HG03039 (cell line): Measurements from ENCODE around the gene ZSWIM1.
"Not testable (repeated sequence)": the region's sequence is repeated elsewhere in the genome, so short reads cannot be mapped to it uniquely, and the experiment has no call there.

Experiments
- ATAC-seq: cut with Tn5 transposase; IDR thresholded peaks from one replicate; pipeline ENCODE4 v1.9.1; 2021; ENCODE audit warnings: mild to moderate bottlenecking, moderate library complexity; ENCODE audit not compliant: unreplicated experiment

Gene ZSWIM1

DNA sequence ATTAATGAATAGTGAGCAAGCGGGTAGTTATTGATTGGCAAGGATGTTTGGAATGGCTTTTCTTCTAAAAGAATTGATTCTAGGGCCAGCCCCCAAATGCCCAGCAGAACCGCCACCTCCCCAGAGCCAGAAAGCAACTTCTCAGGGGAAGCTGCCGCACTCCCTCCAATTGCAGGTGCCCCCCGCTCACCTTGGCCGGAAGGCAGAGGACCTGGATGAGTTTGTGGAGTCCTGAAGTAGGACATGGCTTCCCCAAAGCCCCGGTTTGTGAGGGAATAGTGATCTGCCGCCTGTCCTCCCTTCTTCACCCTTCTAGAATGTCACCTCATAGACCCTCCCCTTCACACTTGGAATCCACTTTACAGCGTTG is 6.3 kb downstream of the ZSWIM1 start, which contains the start of gene SPATA25:
TSS of gene SPATA25 (minus strand) at position 277 of the 370 bp plus-strand sequence. CDS start at position 245, 32 bp downstream.
- ATAC-seq, result no peak

DNA sequence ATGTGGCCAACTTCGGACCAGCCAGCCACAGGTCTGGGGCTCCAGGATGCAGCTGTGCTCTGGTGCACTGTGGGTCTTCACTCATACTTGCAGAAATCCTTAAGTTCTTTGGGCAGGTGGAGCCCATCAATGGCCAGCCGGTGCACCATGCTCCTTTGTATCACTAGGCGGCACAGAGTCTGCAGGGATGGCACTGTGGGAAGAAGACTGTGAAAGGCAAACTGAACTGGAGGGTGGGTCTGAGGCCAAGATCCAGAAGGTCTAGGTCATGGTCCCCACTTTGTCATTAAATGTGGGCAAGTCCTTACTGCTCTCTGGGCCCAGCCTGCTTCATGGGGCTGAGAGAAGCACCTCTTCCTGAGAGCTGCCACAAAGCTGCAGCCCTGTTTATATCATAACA is 7.7 kb downstream of the ZSWIM1 start:
- no peak for ATAC-seq

DNA sequence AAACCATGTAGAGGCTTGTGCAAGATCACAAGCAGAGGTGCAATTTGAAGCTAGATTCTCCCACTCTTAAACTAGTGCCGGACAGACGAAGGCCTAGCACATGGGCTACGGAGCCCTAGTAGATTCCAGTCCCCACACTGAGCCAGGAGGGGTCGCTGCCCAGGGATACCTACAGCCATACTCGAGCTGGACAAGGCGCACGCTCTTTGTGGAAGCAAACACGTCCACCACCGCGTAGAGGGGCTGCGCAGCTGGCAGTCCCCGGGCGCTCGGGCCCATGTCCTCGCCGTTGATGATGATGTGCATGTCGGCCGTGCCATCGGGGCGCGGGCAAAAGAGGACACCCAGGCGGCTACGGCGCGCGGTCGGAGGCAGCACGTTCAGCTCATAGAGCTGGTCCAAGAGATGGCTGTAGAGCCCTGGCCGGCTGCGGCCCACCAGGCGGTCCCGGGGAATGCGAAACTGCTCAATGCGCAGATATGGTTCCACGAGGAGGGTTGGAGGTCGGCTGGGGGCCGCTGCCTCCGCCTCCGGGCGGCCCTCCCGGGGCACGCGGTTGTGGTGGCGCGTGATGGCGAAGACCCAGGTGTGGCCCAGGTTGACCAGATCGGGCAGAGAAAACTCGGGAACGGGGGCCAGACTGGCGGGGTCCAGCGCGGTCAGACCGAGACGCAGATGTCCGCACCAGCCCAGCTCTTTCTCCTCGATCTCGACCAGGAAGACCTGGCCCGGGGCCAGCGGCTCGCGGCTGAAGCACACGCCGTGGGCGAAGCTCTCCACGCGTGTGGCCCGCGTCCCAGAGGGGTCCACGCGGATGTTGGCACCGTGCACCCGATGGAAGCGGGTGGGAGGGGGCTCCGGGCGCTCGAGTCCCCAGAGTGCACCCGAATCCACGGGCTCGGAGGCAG is 9.3 kb downstream of the ZSWIM1 start:
- no peak for ATAC-seq

DNA sequence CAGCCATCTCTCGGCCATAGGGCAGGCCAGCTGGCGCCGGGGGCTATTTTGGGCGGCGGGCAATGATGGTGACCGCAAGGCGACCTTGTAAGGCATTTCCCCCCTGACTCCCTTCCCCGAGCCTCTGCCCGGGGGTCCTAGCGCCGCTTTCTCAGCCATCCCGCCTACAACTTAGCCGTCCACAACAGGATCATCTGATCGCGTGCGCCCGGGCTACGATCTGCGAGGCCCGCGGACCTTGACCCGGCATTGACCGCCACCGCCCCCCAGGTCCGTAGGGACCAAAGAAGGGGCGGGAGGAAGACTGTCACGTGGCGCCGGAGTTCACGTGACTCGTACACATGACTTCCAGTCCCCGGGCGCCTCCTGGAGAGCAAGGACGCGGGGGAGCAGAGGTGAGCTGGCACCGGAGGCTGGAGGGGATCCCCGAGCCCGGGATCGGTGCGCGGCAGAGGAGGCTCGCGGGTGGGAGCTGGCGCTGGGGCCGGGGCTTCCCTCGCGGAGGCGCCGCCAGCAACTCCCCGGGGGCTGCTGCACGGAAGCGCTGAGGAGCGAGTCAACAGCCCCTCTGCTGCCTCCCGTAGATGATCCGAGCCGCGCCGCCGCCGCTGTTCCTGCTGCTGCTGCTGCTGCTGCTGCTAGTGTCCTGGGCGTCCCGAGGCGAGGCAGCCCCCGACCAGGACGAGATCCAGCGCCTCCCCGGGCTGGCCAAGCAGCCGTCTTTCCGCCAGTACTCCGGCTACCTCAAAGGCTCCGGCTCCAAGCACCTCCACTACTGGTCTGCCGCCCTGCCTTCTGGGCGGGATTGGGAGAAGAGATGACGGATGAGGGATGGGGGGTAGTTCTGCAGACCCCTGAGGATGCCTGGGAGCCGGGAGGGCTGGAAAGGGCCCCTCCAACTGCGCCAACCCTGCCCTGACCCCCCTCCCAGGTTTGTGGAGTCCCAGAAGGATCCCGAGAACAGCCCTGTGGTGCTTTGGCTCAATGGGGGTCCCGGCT is 10.3 kb downstream of the ZSWIM1 start, which contains the start of the genes CTSA and NEURL2:
TSS of gene CTSA (plus strand) at position 351 of the 999 bp plus-strand sequence. CDS start at position 585, 234 bp downstream.
TSS of gene NEURL2 (minus strand) at position 224 of the 999 bp plus-strand sequence. CDS start at position 7, 217 bp downstream.
- ATAC-seq, result peak; percentile 64

DNA sequence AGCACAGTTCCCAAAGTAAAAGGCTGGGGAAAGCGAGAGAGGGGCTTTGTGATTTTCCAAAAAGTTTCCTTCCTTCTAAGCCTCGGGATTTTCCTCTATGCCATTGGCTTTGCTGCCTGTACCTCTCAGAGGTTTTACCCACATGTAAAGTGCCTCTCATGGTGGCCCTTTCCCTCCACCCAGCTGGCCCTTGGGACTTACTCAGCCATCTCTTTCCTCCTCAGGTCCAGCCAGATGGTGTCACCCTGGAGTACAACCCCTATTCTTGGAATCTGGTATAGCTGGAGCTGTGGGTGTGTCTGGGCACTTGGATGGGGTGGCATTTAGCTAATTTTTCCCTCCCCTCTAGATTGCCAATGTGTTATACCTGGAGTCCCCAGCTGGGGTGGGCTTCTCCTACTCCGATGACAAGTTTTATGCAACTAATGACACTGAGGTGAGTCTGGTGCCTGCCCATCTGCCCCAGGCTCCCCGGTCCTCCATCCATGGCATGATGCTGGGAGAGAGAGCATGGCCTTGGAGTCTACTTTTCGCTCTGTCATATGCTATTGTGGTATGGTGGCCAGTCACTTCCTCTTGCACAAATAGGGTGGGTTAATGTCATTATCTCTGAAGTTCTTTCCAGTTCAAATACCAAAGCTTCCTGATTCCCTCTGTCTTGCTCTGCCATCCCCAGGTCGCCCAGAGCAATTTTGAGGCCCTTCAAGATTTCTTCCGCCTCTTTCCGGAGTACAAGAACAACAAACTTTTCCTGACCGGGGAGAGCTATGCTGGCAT is 11.2 kb downstream of the ZSWIM1 start:
- no peak for ATAC-seq

DNA sequence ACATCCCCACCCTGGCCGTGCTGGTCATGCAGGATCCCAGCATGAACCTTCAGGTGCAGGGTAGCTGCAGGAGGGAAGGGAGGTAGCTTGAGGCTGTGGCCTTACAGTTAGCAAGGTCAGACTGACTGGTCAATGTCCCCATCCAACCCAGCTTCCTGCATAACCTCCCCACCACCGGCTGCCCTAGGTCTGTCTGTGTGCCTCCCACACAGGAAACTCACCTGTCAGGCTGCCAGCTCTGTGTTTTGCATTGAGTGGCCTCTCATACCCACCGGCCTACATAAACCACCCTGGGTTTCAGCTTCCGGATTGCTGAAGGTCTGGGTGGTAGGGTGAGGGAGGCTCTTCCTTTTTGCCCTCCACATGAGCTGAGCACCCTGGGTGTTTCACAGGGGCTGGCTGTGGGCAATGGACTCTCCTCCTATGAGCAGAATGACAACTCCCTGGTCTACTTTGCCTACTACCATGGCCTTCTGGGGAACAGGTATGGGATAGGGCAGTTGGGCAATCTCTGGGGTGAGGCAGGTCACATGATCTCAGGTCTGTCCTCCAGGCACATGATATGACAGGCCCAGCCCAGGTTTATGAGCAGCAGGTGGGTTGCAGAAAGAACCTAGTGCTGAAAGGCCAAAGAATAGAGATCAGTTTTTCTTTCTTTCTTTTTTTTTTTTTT is 11.9 kb downstream of the ZSWIM1 start:
- ATAC-seq, result no peak

DNA sequence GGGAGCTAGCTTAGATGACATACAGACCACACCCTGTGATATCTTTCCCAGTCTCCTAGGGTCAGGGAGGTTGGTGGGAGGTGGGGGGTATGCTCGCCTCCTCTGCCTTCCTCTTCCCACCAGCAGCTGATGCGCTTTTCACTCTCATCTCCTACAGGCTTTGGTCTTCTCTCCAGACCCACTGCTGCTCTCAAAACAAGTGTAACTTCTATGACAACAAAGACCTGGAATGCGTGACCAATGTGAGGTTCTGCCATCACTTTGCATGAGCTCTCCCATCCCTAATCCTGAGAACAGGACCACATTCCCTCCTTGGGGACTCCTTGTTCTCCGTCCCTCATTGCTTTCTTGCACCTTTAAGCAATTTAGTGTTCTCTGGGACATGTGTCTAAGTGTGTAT is 12.8 kb downstream of the ZSWIM1 start:
- ATAC-seq, result no peak

DNA sequence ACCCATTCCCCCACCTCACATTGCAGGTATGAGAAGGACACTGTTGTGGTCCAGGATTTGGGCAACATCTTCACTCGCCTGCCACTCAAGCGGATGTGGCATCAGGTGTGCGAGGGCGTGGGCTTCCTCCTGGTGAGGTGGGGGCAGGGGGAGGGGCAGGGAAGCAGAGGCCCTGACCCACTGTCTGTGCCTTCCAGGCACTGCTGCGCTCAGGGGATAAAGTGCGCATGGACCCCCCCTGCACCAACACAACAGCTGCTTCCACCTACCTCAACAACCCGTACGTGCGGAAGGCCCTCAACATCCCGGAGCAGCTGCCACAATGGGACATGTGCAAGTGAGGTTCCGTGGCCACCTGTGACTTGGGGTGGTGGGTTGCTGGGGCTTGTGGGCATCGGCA is 13.8 kb downstream of the ZSWIM1 start:
- ATAC-seq, result no peak

DNA sequence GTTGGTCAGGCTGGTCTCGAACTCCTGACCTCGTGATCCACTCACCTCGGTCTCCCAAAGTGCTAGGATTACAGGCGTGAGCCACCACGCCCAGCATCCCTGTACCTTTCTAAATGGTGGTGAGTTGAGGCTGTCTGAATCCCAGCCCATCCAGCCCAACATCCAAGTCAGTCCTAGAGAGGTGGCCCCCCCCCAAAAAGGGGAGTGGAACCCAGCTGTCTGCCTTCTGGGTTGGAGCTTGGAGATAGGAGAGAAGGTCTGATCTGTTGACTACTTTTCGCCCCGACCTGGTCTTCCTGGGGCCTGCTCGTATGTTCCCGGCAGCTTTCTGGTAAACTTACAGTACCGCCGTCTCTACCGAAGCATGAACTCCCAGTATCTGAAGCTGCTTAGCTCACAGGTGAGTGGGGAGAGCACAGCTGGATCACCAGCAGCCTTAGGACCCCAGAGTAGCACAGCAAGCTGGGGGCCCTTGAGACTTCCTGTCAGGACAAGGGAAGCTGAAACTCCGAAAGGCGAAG is 15.7 kb downstream of the ZSWIM1 start:
- ATAC-seq, result no peak

DNA sequence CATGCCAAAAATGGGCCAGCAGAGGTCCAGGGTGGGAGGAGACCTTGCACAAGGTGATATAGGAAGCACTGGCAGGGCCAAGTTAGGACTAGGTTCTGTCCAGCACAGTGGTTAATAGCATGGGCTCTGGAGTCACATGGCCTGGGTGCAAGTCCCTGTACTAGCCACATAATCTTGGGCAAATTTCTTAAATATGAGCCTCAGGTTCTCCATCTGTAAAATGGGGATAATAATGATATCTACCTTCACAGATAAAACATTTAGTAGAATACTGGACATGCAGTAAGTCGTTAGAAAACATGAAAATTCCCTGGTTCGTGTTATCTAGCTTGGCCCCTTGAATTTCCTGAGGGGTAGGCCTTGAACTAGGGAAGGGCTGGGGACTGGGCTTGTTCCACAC is 16.3 kb downstream of the ZSWIM1 start:
- no peak for ATAC-seq

DNA sequence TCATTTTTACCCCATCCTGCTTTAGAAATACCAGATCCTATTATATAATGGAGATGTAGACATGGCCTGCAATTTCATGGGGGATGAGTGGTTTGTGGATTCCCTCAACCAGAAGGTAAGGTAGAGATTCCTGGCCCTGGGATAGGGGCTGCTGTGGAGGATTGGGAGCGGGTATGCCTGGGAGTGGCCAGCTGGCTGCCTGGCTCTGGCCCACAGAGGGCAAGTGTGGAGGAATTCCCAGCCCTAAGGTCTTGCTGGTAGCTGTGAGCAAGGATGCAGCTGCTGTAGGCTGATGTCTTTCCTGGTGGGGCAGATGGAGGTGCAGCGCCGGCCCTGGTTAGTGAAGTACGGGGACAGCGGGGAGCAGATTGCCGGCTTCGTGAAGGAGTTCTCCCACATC is 16.7 kb downstream of the ZSWIM1 start:
- ATAC-seq, result no peak

DNA sequence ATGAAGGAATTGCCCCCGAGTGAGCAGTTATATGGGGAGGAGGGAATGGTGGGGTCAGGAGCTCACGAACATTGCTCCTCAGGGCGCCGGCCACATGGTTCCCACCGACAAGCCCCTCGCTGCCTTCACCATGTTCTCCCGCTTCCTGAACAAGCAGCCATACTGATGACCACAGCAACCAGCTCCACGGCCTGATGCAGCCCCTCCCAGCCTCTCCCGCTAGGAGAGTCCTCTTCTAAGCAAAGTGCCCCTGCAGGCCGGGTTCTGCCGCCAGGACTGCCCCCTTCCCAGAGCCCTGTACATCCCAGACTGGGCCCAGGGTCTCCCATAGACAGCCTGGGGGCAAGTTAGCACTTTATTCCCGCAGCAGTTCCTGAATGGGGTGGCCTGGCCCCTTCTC is 17.3 kb downstream of the ZSWIM1 start:
- no peak for ATAC-seq

DNA sequence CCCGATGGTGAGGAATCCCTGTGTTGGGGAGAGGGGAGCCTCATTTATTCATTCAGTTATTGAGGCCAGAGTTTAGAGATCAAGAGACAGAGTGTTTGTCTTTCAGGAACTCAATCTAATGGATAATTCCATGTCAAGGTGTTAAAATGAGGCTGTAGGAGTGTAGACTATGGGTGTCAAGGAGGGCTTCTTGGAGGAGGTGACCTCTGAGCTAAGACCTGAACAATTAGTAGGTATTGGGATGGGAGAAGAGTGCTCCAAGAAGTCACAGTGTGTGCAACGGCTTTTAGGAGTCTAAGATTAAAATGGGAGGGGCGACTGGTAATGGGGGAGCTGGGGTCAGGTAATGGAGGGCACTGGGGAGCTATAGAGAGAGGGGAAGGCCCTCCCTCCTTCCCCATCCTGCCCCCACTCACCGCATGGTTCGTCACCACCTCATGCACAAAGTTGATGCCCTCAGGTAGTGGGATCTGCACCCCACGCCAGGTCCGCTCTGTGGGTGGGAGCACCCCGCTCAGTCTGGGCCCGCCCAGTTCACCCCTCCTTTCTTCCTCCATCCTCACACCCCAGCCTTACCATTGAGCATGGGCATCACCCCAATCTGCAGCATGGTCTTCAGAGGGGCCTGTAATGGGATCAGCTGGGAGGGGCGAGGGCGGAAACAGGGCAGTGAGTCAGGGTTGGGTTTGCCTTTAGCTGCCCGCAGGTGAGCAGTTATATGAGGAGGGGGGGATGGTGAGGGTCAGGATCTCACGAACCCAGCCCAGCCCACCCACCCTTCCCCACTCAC is 18.2 kb downstream of the ZSWIM1 start:
- ATAC-seq, result no peak

DNA sequence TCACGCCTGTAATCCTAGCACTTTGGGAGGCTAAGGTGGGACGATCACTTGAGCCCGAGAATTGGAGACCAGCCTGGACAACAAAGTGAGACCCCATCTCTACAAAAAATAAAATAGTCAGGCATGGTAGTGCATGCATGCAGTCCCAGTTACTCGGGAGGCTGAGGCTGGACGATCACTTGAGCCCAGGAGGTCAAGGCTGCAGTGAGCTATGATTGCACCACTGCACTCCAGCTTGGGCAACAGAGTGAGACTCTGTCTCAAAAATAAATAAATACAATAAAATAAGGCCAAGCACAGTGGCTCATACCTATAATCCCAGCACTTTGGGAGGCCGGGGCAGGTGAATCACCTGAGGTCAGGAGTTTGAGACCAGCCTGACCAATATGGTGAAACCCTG is 20.3 kb downstream of the ZSWIM1 start:
- not testable (repeated sequence) for ATAC-seq

DNA sequence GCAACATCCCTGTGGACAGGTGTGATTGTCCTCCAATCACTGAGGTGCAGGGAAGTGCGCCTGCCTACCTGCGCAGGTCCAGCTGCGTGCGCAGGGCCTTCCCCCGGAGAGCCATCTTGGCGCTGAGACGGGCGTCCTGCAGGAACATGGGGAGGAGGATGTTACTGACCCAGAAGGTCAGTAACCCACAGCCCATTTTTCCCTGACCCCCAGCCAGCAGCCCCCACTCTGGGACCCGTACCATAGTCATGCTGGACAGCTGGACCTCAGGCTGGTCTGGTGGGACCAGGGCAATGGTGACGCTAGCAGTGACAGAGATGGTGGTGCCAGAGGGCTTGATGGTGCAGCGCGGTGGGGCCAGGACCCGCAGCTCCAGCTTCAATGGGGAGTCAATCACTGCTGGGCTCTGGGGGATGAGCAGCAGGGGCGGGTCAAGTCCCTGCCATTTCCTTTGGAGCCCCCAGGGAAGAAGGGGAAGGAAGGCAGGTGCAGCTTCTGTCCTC is 21.2 kb downstream of the ZSWIM1 start:
- ATAC-seq, result no peak

DNA sequence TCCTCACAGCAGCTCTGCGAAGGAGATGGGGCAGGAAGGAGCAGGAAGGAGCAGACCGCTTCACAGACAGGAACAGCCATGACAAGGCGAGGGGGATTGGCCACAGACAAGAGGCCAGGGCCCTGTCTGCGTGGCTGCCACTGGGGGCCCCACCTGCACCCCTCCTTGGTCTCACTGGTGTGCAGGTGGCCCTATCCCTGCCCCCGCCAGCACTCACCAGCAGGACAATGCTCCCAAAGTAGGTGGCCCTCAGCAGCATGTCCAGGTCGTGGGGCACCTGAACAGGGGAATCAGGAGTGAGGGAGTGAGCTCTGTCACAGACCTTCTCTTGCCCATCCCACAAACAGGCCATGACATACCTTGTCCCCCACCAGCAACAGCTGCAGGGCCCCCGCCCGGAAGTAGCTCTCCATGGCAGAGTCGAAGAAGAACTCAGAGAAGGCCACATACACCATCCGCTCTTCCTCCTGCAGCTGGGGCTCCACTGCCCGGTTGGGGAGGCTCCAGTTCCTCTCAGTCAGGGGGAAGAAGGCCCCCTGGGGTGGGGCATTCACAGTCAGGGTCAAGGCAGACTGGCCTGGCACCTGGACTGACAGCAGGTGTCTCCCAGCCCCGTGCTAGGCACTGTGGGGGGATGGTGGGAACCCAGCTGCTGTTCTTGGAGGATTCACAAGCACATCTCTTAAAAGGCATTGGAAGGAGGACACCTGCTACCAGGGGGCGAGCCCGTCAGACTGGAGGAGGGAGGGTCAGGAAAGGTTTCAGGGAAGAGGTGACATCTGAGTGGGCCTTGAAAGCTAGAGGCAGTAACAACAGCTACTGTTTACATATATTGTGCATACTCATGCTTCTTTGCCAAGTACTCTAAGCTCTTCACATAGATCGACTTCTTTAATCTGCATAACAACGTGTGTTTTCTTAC is 23.8 kb downstream of the ZSWIM1 start:
- ATAC-seq, result no peak

DNA sequence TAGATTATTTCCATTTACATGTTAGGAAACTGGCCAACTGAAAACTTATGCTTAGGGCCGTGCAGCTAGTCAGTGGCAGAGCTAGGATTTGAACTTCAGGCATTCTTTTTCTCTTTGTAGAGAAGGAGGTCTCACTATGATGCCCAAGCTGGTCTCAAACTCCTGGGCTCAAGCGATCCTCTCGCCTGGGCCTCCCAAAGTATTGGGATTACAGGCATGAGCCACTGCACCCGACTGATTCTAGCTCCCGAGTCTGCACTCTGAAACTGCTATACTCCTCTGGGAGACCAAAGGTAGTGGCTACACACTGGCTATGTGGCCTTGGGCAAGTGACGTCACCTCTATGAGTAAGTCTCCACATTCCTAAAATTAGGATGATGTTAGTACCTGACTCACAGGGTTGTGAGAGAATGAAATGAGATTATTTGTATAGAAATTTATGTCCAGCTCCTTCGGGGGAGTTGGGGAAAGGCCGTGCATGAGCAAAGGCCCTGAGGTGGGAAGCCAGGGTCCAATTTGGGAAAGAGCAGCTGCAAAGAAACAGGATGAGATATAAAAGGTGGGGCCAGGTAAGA is 24.6 kb downstream of the ZSWIM1 start:
- no peak for ATAC-seq
